ENCODE measurements around the gene LMBRD1.

Gene LMBRD1

DNA sequence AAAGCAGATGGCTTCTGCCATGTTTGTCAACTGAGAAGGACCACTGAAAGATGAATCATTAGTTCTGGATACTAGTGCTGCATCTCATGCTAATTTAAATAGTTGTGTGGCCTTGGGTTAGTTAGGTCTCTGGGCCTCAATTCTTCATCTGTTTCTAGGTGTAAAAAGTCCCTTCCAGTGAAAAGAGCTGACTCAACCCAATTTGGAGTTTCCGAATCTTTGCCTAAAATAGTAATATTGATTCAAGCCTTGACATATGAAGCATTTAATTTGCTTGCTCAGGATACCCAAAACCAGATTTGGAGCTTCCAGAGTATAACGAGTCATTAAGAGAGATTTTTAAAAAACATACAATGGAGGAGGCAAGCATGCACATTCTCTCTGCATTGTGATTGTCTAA is 163.9 kb downstream of the LMBRD1 start:
- TF ChIP-seq ZFX (IDR thresholded peaks at IDR 0.05) = no peak
- TF ChIP-seq, protein P1, sequence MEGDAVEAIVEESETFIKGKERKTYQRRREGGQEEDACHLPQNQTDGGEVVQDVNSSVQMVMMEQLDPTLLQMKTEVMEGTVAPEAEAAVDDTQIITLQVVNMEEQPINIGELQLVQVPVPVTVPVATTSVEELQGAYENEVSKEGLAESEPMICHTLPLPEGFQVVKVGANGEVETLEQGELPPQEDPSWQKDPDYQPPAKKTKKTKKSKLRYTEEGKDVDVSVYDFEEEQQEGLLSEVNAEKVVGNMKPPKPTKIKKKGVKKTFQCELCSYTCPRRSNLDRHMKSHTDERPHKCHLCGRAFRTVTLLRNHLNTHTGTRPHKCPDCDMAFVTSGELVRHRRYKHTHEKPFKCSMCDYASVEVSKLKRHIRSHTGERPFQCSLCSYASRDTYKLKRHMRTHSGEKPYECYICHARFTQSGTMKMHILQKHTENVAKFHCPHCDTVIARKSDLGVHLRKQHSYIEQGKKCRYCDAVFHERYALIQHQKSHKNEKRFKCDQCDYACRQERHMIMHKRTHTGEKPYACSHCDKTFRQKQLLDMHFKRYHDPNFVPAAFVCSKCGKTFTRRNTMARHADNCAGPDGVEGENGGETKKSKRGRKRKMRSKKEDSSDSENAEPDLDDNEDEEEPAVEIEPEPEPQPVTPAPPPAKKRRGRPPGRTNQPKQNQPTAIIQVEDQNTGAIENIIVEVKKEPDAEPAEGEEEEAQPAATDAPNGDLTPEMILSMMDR (conservative IDR thresholded peaks at IDR 0.05) = no peak
- no peak overlapping the region for H3K27ac ChIP-seq

DNA sequence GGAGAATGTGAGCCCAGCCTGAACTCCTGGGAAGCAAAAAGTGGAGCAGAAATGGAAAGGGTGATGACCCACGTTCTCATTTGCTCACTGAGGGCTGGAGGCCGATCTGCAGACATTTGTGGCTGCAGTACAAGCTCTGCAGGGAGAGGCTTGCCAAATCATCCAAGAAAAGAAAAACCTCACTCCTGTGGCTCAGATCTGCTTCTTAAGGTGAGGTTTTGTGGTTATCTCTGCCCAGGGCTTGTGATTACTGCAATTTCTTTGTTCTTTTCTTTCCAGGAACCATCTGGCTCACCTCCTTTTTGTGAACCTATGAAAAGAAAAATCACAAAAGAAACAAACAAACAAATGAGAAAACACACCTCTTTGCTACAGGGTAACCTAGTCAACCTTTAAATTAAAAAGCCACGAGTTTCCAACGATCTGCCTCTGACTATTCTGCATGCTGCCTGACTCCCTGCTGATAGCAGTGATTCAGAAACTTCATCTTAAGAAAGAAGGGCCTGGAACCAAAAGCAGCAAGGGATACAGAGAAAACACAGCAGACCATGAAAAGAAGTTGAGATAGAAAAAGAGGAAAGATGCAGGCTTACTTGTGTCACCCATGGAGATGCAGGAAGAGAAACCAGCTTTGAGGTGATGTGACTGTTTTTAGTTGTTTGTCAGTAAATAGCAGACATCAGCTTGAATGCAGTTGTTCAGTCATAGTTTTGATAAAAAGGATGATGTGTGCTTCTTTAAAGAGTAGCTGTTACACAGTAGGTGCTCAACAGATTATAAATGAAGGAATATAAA is 165.1 kb downstream of the LMBRD1 start:
- TF ChIP-seq, protein P1 (conservative IDR thresholded peaks at IDR 0.05) = no peak
- no peak for TF ChIP-seq ZFX (IDR thresholded peaks at IDR 0.05)
- no peak overlapping the region for H3K27ac ChIP-seq

DNA sequence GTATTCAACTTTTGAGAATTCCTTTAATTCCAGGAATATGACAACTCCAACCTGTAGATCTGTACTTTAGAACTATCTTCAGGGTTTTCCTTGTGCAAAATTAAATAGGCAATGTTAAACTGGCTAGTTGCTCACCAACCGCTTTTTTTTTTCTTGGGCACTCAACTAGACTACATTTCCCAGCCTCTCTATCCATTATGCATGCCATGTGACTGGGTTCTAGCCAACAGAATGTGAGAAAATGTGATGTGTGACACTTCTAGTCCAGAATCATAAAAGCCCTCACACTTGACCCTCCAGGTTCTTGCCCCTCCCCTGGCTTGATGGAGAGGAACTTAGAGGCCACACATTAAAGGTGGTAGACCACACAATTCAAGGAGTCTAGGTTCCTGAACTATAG is 166.0 kb downstream of the LMBRD1 start:
- no peak for TF ChIP-seq ZFX (IDR thresholded peaks at IDR 0.05)
- TF ChIP-seq, protein P1 (conservative IDR thresholded peaks at IDR 0.05) = no peak
- no peak overlapping the region for H3K27ac ChIP-seq

DNA sequence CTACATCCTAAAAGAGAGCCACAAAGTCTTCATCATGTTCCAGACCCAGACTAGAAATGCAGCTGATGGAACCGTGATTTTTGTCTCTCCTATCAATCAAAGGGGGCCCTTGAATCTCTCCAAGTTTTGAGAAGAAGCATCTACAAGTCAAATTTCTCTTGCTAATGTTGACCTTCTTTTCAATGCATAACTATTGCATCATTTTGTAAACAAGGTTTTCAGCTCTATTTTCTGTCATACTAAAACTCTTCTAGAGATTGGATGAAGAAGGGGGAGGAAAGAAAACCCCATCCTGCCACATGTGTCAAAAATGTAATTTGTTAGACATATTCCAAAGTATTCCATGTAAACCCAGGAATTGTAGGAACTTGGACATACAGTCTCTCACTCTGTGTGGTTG is 169.2 kb downstream of the LMBRD1 start:
- no peak for TF ChIP-seq ZFX (IDR thresholded peaks at IDR 0.05)
- TF ChIP-seq, protein P1 (conservative IDR thresholded peaks at IDR 0.05) = no peak
- H3K27ac ChIP-seq = no peak overlapping the region

DNA sequence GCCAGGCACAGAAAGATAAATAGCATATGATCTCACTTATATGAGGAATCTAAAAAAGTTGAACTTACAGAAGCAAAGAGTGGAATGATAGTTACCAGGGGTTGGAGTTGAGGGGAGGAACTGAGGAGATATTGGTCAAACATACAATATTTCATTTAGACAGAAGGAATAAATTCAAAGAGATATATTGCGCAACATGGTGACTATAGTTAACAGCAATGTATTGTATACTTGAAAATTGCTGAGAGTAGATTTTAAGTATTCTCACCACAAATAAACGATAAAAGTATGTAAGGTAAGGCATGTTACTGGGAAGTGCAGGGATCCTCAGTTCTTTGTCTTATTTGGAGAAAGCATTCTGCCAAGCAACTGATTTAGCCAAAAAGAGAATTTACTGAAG is 171.9 kb downstream of the LMBRD1 start:
- H3K27ac ChIP-seq = no peak overlapping the region
- no peak for TF ChIP-seq ZFX (IDR thresholded peaks at IDR 0.05)
- TF ChIP-seq, protein P1 (conservative IDR thresholded peaks at IDR 0.05) = no peak

Data from C4-2B (cell line).